ENCODE data around the gene SMYD3. TPM values are rescaled to one million over a fixed set of nuclear protein-coding genes. Genes with fewer than 3 reads are reported as not detected.

SMYD3 gene
- total and polyA plus RNA-seq, 9 of the 15 experiments (the other 6 are each of a cell fraction or from before 2014, with no cell fraction given): 128 to 440 (median 197) TPM

- no peaks in the 10 kb centered on the region for H3K36me3 ChIP-seq (ENCODE audit: control insufficient read depth, insufficient read depth, low read length)
- peaks cover 5 to 9% of the 10 kb centered on the region in 2 experiments; a peak in 4 of 5 replicates for H3K4me1 ChIP-seq (replicated peaks in 1 of 2; ENCODE audit: control insufficient read depth in 2 of 2, insufficient read depth in 2 of 2, low read length in 2 of 2)
- POLR2A ChIA-PET: interaction anchor here (0.6 to 1.3 kb wide), 4 partner anchors 9 to 188 kb away, joined by 3 to 5 read pairs (median 3); no protein-coding TSS in a partner anchor
- 33% methylated on average over 7 of the region's 7 CpGs for WGBS (ENCODE audit: insufficient coverage, low coverage, missing lambda C conversion rate)
- H2AFZ ChIP-seq (ENCODE audit: low read depth, low read length): no peak overlapping the region
- no TSS peak for BruUV-seq (replicated peaks)
- H3K27me3 ChIP-seq (ENCODE audit: control insufficient read depth in 2 of 2, insufficient read depth in 2 of 2, low read length in 2 of 2): no peaks in the 10 kb centered on the region
- no peak for DNase-seq (ENCODE audit: extremely low read depth in 1 of 4, low spot score in 3 of 4)
- H3K9ac ChIP-seq (ENCODE audit: insufficient read depth in 1 of 2, low read depth in 2 of 2, low read length in 2 of 2): peak overlapping the region in 1 of 2 experiments; percentile 6; a peak in 1 of 4 replicates
- FAIRE-seq: no peak
- no peak overlapping the region for H3K27ac ChIP-seq (ENCODE audit: extremely low read depth, low read depth, low read length)
- no peaks in the 10 kb centered on the region; the same call in 2 of the 3 replicates for H3K79me2 ChIP-seq (ENCODE audit: control insufficient read depth, insufficient read depth, low read length)
- H3K9me1 ChIP-seq (ENCODE audit: control insufficient read depth, insufficient read depth, low read length): no peaks in the 10 kb centered on the region
- in situ Hi-C loops (cut with MboI): no loop called here
- no peak overlapping the region for H3K4me2 ChIP-seq (ENCODE audit: insufficient read depth, low read length)
- H3K9me3 ChIP-seq (replicated peaks; ENCODE audit: control insufficient read depth, insufficient read depth, low read depth, low read length): no peaks in the 10 kb centered on the region
- CTCF ChIA-PET (ENCODE audit: low intra/inter-chr PET ratio): no interaction called here
- intact Hi-C loops (cut with micrococcal nuclease): no loop called here
- no peaks in the 10 kb centered on the region for H4K20me1 ChIP-seq (replicated peaks; ENCODE audit: control insufficient read depth, insufficient read depth, low read length)
- peak; percentile 63 for ATAC-seq
- H3K4me3 ChIP-seq: no peak overlapping the region
- no peak for TF ChIP-seq ZBTB9 (CRISPR knock-in tag; IDR thresholded peaks at IDR 0.05)
- no peak for TF ChIP-seq SOX6 (IDR thresholded peaks at IDR 0.05)
- TF ChIP-seq KLF16 (IDR thresholded peaks at IDR 0.05): no peak
- no peak for TF ChIP-seq ZBTB1 (CRISPR knock-in tag; IDR thresholded peaks at IDR 0.05; ENCODE audit: borderline replicate concordance, low read depth)
- no peak for TF ChIP-seq E4F1 (CRISPR knock-in tag; IDR thresholded peaks at IDR 0.05; ENCODE audit: borderline replicate concordance)
- no peak for TF ChIP-seq FOXA1 (IDR thresholded peaks at IDR 0.05; ENCODE audit: borderline replicate concordance)
- TF ChIP-seq ZNF561 (CRISPR knock-in tag; conservative IDR thresholded peaks at IDR 0.05): no peak
- TF ChIP-seq IRF1 (CRISPR knock-in tag; IDR thresholded peaks at IDR 0.05; ENCODE audit: borderline replicate concordance): no peak
- TF ChIP-seq EP300 (IDR thresholded peaks at IDR 0.05; ENCODE audit: low read length): peak; percentile 11; the same call in 1 of the 2 replicates
- no peak for TF ChIP-seq ZBTB8A (IDR thresholded peaks at IDR 0.05; ENCODE audit: partially characterized antibody)
- TF ChIP-seq BACH1 (tag; IDR thresholded peaks at IDR 0.05): no peak
- no peak for TF ChIP-seq RBM25 (IDR thresholded peaks at IDR 0.05; ENCODE audit: low read depth, low read length, severe bottlenecking)
- no peak for TF ChIP-seq PPARD (CRISPR knock-in tag; IDR thresholded peaks at IDR 0.05)
- TF ChIP-seq GABPA (tag; conservative IDR thresholded peaks at IDR 0.05; ENCODE audit: low read depth): 0 out of 2 replicates have a peak, but pooled peaks have one; percentile 16
- TF ChIP-seq PTBP1 (IDR thresholded peaks at IDR 0.05; ENCODE audit: low read depth, low read length): no peak
- TF ChIP-seq ZNF780A (CRISPR knock-in tag; IDR thresholded peaks at IDR 0.05): no peak
Measured at GRCh38 chr1:245997471-245998258, 509.4 kb downstream of the SMYD3 start.

Measured in K562 (cell line).